H1 (cell line): ENCODE results near the gene MYRF.

Experiments used
- SIN3A ChIP-seq, 2 experiments: IDR thresholded peaks in 1 of 2; conservative IDR thresholded peaks in 1 of 2; 2 replicates each; pipeline ENCODE4 v1.6.1; 2011 to 2012; ENCODE audit warnings: low read length in 2 of 2, improper control_type of control experiment in 1 of 2, low read depth in 1 of 2, mild to moderate bottlenecking in 1 of 2
- TCF12 ChIP-seq: IDR thresholded peaks from 2 replicates; pipeline ENCODE4 v1.6.1; 2011; ENCODE audit warnings: low read depth, mild to moderate bottlenecking, low read length
- TF ChIP-seq, protein P1 (sequence below), 3 experiments: IDR thresholded peaks; 1 replicate in 2 of 3; 2 replicates in 1 of 3; pipeline versions ENCODE4 v1.5.1 to v1.6.1; 2011; ENCODE audit warnings: low read length in 3 of 3, mild to moderate bottlenecking in 3 of 3, inconsistent platforms in 2 of 3, low read depth in 1 of 3, moderate library complexity in 1 of 3; ENCODE audit not compliant: insufficient read depth in 1 of 3; ENCODE audit errors: control extremely low read depth in 1 of 3
- TF ChIP-seq, protein P2 (sequence below): IDR thresholded peaks from 2 replicates; pipeline ENCODE4 v1.6.1; 2012; ENCODE audit warnings: inconsistent platforms

DNA sequence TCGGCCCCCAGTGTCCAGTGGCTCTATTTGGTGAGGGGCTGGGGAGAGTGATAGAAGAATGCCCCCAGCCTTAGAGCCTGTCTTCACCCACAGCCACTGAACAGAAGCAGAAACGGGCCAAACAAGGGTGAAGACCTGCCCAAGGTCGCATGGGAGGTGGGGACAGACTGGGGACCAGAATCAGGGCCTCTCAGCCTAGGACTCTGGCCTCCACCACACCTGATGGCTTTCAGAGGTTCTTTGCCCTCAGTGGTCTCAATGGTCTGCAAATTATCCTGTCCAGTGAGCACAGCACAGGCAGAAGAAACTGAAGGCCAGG is 4.5 kb upstream of the MYRF start:
- TF ChIP-seq TCF12 (no peak), SIN3A (conservative IDR thresholded peaks at IDR 0.05 in 1 of 2, IDR thresholded peaks at IDR 0.05 in 1 of 2; ENCODE audit: low read depth in 1 of 2, low read length in 2 of 2) (no peak)
- TF ChIP-seq, protein P1, sequence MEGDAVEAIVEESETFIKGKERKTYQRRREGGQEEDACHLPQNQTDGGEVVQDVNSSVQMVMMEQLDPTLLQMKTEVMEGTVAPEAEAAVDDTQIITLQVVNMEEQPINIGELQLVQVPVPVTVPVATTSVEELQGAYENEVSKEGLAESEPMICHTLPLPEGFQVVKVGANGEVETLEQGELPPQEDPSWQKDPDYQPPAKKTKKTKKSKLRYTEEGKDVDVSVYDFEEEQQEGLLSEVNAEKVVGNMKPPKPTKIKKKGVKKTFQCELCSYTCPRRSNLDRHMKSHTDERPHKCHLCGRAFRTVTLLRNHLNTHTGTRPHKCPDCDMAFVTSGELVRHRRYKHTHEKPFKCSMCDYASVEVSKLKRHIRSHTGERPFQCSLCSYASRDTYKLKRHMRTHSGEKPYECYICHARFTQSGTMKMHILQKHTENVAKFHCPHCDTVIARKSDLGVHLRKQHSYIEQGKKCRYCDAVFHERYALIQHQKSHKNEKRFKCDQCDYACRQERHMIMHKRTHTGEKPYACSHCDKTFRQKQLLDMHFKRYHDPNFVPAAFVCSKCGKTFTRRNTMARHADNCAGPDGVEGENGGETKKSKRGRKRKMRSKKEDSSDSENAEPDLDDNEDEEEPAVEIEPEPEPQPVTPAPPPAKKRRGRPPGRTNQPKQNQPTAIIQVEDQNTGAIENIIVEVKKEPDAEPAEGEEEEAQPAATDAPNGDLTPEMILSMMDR (IDR thresholded peaks at IDR 0.05; ENCODE audit: control extremely low read depth in 1 of 3, insufficient read depth in 1 of 3, low read depth in 1 of 3, low read length in 3 of 3) = no peak
- TF ChIP-seq, protein P2, sequence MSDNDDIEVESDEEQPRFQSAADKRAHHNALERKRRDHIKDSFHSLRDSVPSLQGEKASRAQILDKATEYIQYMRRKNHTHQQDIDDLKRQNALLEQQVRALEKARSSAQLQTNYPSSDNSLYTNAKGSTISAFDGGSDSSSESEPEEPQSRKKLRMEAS = no peak
